ENCODE results near the gene CD58.

GRCh38 chr1:116485976-116486375 lies 84.8 kb downstream of the CD58 start:
- TF ChIP-seq KLF16 (tag by site-specific recombination; IDR thresholded peaks at IDR 0.05) = no peak
- TF ChIP-seq CTCF (tag by site-specific recombination; IDR thresholded peaks at IDR 0.05) = no peak
- TF ChIP-seq ZNF558 (tag by site-specific recombination; IDR thresholded peaks at IDR 0.05) = no peak
- TF ChIP-seq ZNF274 (IDR thresholded peaks at IDR 0.05; ENCODE audit: low read length) = no peak
- TF ChIP-seq ZNF274 (tag by site-specific recombination; IDR thresholded peaks at IDR 0.05; ENCODE audit: borderline replicate concordance) = no peak
- no peak for TF ChIP-seq ZNF2 (tag by site-specific recombination; IDR thresholded peaks at IDR 0.05)
- TF ChIP-seq ZNF548 (tag by site-specific recombination; IDR thresholded peaks at IDR 0.05) = no peak

All from HEK293 (cell line).